Neural cell (in vitro differentiated cells): ENCODE data around the gene DPYSL4. TPM values are rescaled to one million over a fixed set of nuclear protein-coding genes. Genes with fewer than 3 reads are reported as not detected.

Experiments used
- H2AFZ ChIP-seq: fragments of 200-600, 300-800 bp; sonication (generic), shearing (Covaris generic); 2 replicates; pipeline ENCODE4 v1.6.0; 2014; ENCODE audit warnings: low read depth, mild to moderate bottlenecking, antibody characterized with exemption, low read length, moderate library complexity
- H3F3A ChIP-seq: fragments of 200-600 bp; shearing (Covaris generic); 2 replicates; pipeline ENCODE4 v1.6.1; 2016; ENCODE audit warnings: mild to moderate bottlenecking, moderate library complexity, mixed read lengths, antibody characterized with exemption, low read length; ENCODE audit not compliant: insufficient read depth, poor library complexity, severe bottlenecking
- H3K27ac ChIP-seq: fragments of 200-600, 300-800 bp; sonication (generic), shearing (Covaris generic); 2 replicates; pipeline ENCODE4 v1.5.1; 2014; ENCODE audit warnings: mild to moderate bottlenecking, low read length, moderate library complexity
- H3K27me3 ChIP-seq: fragments of 300-800, 200-600 bp; sonication (generic), shearing (Covaris generic); 2 replicates; pipeline ENCODE4 v1.6.0; 2014; ENCODE audit warnings: mild to moderate bottlenecking, low read depth, low read length, moderate library complexity; ENCODE audit not compliant: insufficient read depth
- H3K36me3 ChIP-seq: fragments of 300-800, 200-600 bp; sonication (generic), shearing (Covaris generic); 2 replicates; pipeline ENCODE4 v1.5.1; 2014; ENCODE audit warnings: mild to moderate bottlenecking, antibody characterized with exemption, low read length, moderate library complexity; ENCODE audit not compliant: insufficient read depth
- H3K4me2 ChIP-seq: fragments of 300-800, 200-600 bp; sonication (generic), shearing (Covaris generic); 2 replicates; pipeline ENCODE4 v1.6.0; 2014; ENCODE audit warnings: mild to moderate bottlenecking, low read length
- H3K4me3 ChIP-seq: fragments of 300-800, 200-600 bp; sonication (generic), shearing (Covaris generic); 2 replicates; pipeline ENCODE4 v1.5.1; 2014; ENCODE audit warnings: mild to moderate bottlenecking, low read length, moderate library complexity
- H3K79me2 ChIP-seq: fragments of 200-600 bp; shearing (Covaris generic); replicated peaks from 2 replicates; pipeline ENCODE4 v1.6.0; 2014; ENCODE audit warnings: mild to moderate bottlenecking, low read length, moderate library complexity; ENCODE audit not compliant: insufficient read depth
- H3K9ac ChIP-seq: fragments of 300-800, 200-600 bp; sonication (generic), shearing (Covaris generic); 2 replicates; pipeline ENCODE4 v1.6.1; 2016; ENCODE audit warnings: mild to moderate bottlenecking, low read length, mixed read lengths
- H3K9me2 ChIP-seq: fragments of 200-600 bp; shearing (Covaris generic); 2 replicates; pipeline ENCODE4 v1.6.1; 2016; ENCODE audit warnings: mild to moderate bottlenecking, low read length, mixed read lengths; ENCODE audit not compliant: insufficient read depth
- H3K9me3 ChIP-seq: fragments of 200-600, 300-800 bp; sonication (generic), shearing (Covaris generic); 2 replicates; pipeline ENCODE4 v1.6.1; 2016; ENCODE audit warnings: mild to moderate bottlenecking, mixed run types, low read length, moderate library complexity, mixed read lengths
- H4K20me1 ChIP-seq: fragments of 200-600 bp; shearing (Covaris generic); 2 replicates; pipeline ENCODE4 v1.6.1; 2016; ENCODE audit warnings: mild to moderate bottlenecking, mixed run types; ENCODE audit not compliant: insufficient read depth
- EP300 ChIP-seq: fragments of 450-650 bp; conservative IDR thresholded peaks from 2 replicates; pipeline ENCODE4 v1.6.1; 2014; ENCODE audit warnings: antibody characterized with exemption, mild to moderate bottlenecking, moderate library complexity; ENCODE audit not compliant: poor library complexity, severe bottlenecking
- EZH2 ChIP-seq: fragments of 200-600, 300-800 bp; shearing (Covaris generic), sonication (generic); IDR thresholded peaks from 2 replicates; pipeline ENCODE4 v1.6.1; 2014; ENCODE audit warnings: antibody characterized with exemption, low read length, borderline replicate concordance, mild to moderate bottlenecking; ENCODE audit not compliant: insufficient read depth, poor library complexity, severe bottlenecking
- MXI1 ChIP-seq: fragments of 450-650 bp; conservative IDR thresholded peaks from 2 replicates; pipeline ENCODE4 v1.6.1; 2014; ENCODE audit warnings: antibody characterized with exemption, mild to moderate bottlenecking; ENCODE audit not compliant: poor library complexity, severe bottlenecking
- POLR2AphosphoS5 ChIP-seq: IDR thresholded peaks from 2 replicates; pipeline ENCODE4 v1.6.1; 2012
- RAD21 ChIP-seq: fragments of 450-650 bp; conservative IDR thresholded peaks from 2 replicates; pipeline ENCODE4 v1.6.1; 2014; ENCODE audit warnings: antibody characterized with exemption, mild to moderate bottlenecking, moderate library complexity
- SMC3 ChIP-seq: fragments of 450-650 bp; conservative IDR thresholded peaks from 2 replicates; pipeline ENCODE4 v1.6.1; 2014; ENCODE audit warnings: antibody characterized with exemption, mild to moderate bottlenecking, moderate library complexity; ENCODE audit not compliant: poor library complexity
- TAF1 ChIP-seq: IDR thresholded peaks from 2 replicates; pipeline ENCODE4 v1.6.1; 2012; ENCODE audit warnings: low read depth
- polyA plus RNA-seq: library from polyadenylated mRNA; depleted of rRNA; stranded (reverse); fragments of >200 nt; gene quantifications from 2 replicates; pipeline ENCODE4 v1.2.3, GENCODE V29; 2014
- TF ChIP-seq, protein P1 (sequence below): fragments of 450-650 bp; IDR thresholded peaks from 2 replicates; pipeline ENCODE4 v1.5.1; 2014; ENCODE audit warnings: antibody characterized with exemption, mild to moderate bottlenecking, moderate library complexity; ENCODE audit not compliant: poor library complexity, severe bottlenecking
- TF ChIP-seq, protein P2 (sequence below): IDR thresholded peaks from 2 replicates; pipeline ENCODE4 v1.6.1; 2012; ENCODE audit warnings: borderline replicate concordance

The DPYSL4 gene
- polyA plus RNA-seq, 1 donor from 2014 or later: 116 TPM

DNA sequence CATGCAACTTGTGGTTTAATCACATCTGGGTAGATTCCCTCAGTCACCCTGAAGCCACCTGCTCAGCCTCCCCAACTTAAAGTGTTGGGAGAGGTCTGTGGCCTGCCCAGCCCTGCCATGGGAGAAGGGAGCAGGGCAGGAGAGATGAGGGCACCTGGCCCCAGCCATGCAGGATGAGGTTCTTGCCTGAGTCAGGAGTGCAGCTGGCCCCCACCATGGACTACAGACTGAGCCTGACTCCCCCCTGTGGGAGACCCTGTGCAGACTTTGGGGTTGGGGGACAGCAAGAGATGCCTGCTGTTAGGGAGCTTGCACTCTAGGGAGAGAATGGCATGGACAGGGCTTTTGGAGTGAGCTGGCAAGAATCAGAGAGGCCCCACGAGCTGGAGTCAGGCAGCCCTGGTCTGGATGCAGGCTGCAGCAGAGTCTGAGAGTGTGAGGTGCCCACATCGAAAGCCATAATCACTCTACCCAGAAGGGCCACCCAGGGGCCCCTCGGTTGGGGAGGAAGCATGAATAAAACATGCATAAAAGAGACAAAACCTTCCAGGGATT lies 34.7 kb upstream of the DPYSL4 start:
- no peak overlapping the region for H2AFZ ChIP-seq
- no peaks in the 10 kb centered on the region for H3K9me3 ChIP-seq
- H3K36me3 ChIP-seq: no peaks in the 10 kb centered on the region
- H3K27me3 ChIP-seq: no peaks in the 10 kb centered on the region
- no peak overlapping the region for H3K4me3 ChIP-seq
- H3K4me2 ChIP-seq: no peak overlapping the region
- no peaks in the 10 kb centered on the region for H3K79me2 ChIP-seq
- no peak for TF ChIP-seq POLR2AphosphoS5
- no peaks in the 10 kb centered on the region for H4K20me1 ChIP-seq
- H3K27ac ChIP-seq: no peak overlapping the region
- H3F3A ChIP-seq: no peaks in the 10 kb centered on the region
- no peaks in the 10 kb centered on the region for H3K9me2 ChIP-seq
- no peak overlapping the region for H3K9ac ChIP-seq

DNA sequence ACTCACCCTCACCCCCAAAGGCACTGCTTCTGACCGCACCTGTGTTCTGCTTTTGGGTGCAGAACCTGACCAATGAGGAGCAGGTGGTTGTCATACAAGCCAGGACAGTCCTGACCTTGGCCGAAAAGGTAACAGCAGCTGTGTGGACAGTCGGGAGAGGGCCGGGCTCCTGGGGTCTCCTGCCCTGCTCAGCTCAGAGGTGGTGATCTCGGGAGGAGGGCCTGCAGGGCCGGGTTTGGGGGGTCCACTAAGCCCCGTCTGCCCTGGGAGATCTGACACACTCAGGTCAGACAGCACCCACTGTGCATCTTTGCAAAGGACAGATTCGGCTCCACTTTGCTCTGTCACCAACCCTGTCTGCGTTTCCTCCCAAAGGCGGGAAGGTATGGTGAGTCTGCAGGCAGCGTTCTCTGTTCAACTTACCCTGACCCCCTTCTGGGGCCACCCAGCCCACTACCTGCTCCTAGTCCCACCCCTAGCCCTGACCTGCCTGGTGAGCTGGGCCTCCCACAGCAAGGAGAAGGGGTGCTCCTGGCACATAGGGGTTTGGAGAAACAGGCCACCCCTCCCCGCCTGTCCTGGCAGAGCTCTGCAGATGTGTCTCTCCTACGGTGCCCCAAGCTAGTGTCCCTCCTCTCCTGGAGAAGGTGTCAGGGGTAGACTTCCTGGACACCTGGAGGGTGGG lies 33.7 kb upstream of the DPYSL4 start:
- no peaks in the 10 kb centered on the region for H3K9me3 ChIP-seq

More for the DNA sequence above, 33.7 kb upstream of the DPYSL4 start:
- Histone ChIP-seq H3K9ac (no peak overlapping the region), H3K4me2 (no peak overlapping the region), H2AFZ (no peak overlapping the region), H3K27ac (no peak overlapping the region), H3K4me3 (no peak overlapping the region), H3K36me3 (no peaks in the 10 kb centered on the region), H3K27me3 (no peaks in the 10 kb centered on the region), H3K79me2 (no peaks in the 10 kb centered on the region), H3F3A (no peaks in the 10 kb centered on the region), H4K20me1 (no peaks in the 10 kb centered on the region), H3K9me2 (no peaks in the 10 kb centered on the region)
- TF ChIP-seq EP300: no peak
- TF ChIP-seq RAD21: no peak
- TF ChIP-seq, protein P1, sequence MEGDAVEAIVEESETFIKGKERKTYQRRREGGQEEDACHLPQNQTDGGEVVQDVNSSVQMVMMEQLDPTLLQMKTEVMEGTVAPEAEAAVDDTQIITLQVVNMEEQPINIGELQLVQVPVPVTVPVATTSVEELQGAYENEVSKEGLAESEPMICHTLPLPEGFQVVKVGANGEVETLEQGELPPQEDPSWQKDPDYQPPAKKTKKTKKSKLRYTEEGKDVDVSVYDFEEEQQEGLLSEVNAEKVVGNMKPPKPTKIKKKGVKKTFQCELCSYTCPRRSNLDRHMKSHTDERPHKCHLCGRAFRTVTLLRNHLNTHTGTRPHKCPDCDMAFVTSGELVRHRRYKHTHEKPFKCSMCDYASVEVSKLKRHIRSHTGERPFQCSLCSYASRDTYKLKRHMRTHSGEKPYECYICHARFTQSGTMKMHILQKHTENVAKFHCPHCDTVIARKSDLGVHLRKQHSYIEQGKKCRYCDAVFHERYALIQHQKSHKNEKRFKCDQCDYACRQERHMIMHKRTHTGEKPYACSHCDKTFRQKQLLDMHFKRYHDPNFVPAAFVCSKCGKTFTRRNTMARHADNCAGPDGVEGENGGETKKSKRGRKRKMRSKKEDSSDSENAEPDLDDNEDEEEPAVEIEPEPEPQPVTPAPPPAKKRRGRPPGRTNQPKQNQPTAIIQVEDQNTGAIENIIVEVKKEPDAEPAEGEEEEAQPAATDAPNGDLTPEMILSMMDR: no peak
- no peak for TF ChIP-seq TAF1
- no peak for TF ChIP-seq MXI1
- no peak for TF ChIP-seq EZH2
- no peak for TF ChIP-seq POLR2AphosphoS5
- no peak for TF ChIP-seq SMC3
- TF ChIP-seq, protein P2, sequence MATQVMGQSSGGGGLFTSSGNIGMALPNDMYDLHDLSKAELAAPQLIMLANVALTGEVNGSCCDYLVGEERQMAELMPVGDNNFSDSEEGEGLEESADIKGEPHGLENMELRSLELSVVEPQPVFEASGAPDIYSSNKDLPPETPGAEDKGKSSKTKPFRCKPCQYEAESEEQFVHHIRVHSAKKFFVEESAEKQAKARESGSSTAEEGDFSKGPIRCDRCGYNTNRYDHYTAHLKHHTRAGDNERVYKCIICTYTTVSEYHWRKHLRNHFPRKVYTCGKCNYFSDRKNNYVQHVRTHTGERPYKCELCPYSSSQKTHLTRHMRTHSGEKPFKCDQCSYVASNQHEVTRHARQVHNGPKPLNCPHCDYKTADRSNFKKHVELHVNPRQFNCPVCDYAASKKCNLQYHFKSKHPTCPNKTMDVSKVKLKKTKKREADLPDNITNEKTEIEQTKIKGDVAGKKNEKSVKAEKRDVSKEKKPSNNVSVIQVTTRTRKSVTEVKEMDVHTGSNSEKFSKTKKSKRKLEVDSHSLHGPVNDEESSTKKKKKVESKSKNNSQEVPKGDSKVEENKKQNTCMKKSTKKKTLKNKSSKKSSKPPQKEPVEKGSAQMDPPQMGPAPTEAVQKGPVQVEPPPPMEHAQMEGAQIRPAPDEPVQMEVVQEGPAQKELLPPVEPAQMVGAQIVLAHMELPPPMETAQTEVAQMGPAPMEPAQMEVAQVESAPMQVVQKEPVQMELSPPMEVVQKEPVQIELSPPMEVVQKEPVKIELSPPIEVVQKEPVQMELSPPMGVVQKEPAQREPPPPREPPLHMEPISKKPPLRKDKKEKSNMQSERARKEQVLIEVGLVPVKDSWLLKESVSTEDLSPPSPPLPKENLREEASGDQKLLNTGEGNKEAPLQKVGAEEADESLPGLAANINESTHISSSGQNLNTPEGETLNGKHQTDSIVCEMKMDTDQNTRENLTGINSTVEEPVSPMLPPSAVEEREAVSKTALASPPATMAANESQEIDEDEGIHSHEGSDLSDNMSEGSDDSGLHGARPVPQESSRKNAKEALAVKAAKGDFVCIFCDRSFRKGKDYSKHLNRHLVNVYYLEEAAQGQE: no peak
